ENCODE data around the gene CACNA2D3.

GRCh38 chr3:54830658-54831057, 708.3 kb downstream of the CACNA2D3 start:
- no peak for TF ChIP-seq EZH2 (IDR thresholded peaks at IDR 0.05; ENCODE audit: low read depth)
- TF ChIP-seq, protein P1, sequence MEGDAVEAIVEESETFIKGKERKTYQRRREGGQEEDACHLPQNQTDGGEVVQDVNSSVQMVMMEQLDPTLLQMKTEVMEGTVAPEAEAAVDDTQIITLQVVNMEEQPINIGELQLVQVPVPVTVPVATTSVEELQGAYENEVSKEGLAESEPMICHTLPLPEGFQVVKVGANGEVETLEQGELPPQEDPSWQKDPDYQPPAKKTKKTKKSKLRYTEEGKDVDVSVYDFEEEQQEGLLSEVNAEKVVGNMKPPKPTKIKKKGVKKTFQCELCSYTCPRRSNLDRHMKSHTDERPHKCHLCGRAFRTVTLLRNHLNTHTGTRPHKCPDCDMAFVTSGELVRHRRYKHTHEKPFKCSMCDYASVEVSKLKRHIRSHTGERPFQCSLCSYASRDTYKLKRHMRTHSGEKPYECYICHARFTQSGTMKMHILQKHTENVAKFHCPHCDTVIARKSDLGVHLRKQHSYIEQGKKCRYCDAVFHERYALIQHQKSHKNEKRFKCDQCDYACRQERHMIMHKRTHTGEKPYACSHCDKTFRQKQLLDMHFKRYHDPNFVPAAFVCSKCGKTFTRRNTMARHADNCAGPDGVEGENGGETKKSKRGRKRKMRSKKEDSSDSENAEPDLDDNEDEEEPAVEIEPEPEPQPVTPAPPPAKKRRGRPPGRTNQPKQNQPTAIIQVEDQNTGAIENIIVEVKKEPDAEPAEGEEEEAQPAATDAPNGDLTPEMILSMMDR (conservative IDR thresholded peaks at IDR 0.05) = peak; percentile 84

All from PC-9 (cell line).